GM04504 (cell line): ENCODE measurements around the gene WDR7.

Source experiments
- DNase-seq: peaks from one replicate; pipeline ENCODE4 v3.0.0-alpha.2; 2012; ENCODE audit warnings: low read depth

Gene WDR7

DNA sequence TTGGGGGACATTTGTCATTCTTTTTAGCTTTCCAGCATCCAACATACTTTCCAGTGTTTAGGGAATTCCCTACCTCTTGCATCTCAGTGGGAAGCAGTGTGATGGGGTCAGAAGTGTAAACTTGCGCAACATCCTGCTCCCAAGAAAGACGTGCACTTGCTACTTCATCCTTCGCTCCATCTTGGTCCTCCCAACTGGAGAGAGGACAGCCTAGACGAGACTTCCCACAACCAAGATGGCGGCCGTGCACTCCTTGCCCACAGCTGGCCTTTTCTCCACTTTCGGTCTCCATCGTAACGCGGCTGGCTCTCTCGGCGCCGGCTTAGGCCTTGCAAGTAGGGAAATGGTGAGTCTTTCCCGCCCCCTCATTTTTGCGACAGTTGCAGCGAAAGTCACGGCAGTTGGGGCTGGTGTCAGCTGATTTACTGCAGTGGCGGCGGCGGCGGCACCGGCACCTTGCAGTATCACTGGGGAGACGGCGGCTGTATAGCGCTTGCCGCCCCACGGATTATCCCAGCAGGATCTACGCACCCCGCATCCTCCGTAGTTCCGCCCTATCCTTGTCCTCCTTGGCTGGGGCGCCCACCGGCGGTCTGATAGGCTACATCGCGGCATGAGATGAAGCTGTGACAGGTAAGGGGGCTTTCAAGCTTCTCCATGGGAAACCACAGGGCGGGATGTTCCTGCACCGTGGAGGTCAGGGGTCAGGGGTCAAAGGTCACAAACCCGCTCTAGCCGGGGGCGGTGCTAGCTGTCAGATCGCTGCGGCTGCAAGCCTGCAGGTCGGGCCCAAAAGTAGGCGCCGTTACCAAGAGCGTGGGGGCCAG lies at the start of gene WDR7:
WDR7 (plus strand) TSS at position 416 of the 827 bp plus-strand sequence. CDS start 21,157 bp downstream, outside the sequence.
- DNase-seq: peak; percentile 97

DNA sequence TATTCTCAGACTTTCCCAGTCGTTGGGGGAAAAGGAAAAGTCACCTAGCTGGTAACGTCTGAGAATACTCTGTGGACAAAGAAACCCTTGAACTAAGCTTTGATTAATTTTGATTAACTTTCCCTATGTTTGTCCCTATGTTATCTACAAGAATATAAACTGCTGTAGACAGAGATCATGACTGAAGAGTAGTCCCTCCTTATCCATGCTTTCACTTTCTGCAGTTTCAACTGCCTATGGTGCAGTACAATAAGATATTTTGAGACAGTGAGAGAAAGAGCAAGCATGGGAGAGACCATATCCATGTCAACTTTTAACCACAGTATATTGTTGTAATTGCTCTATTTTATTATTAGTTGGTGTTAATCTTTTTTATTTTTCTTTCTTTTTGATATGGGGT lies 44.5 kb upstream of the WDR7 start:
- no peak for DNase-seq

DNA sequence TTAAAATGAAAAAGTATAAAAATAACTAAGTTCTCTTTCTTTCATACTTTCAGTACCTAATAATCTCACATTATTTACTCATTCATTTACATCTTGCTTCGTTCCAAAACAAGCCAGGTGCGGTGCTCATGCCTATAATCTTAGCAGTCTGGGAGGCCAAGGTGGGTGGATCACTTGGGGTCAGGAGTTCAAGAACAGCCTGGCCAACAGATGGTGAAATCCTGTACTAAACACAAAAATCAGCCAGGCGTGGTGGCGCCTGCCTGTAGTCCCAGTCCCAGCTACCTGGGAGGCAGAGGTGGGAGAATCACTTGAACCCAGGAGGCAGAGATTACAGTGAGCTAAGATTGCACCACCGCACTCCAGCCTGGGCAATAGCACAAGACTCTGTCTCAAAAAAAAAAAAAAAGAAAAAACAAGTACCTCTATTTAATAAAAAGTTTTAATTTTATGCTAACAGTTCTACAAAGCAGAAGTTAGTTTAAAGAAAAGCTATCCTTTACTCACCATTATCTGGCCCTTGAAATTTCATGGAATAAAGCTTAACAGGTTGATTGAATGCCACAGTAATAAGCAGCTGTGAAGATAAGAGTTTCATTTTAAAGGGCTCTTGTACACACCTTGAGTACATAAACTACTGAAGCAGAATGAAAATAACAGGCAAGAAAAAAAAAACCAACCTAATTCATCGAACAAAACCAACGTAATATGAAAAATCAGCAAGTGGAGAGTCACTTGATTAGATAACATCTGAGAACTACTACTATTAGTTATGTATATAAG lies 35.2 kb upstream of the WDR7 start:
- DNase-seq: no peak

DNA sequence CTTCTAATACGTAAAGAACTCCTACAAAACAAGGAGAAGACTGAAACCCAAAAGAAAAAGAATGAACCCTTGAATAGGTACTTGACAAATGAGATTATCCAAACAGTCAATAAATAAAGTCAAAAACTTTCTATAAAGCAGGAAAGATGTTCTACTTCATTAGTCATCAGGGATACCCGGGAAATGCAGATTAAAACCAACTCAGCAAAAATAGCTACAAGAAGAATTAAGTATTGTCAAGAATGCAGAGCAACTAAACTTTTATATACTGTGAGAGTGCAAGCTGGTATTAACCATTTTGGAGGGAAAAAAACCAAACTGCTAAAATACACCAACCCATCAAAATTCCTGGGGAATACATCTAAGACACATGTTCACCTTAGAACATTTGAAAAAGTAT lies 23.2 kb upstream of the WDR7 start:
- DNase-seq: no peak

DNA sequence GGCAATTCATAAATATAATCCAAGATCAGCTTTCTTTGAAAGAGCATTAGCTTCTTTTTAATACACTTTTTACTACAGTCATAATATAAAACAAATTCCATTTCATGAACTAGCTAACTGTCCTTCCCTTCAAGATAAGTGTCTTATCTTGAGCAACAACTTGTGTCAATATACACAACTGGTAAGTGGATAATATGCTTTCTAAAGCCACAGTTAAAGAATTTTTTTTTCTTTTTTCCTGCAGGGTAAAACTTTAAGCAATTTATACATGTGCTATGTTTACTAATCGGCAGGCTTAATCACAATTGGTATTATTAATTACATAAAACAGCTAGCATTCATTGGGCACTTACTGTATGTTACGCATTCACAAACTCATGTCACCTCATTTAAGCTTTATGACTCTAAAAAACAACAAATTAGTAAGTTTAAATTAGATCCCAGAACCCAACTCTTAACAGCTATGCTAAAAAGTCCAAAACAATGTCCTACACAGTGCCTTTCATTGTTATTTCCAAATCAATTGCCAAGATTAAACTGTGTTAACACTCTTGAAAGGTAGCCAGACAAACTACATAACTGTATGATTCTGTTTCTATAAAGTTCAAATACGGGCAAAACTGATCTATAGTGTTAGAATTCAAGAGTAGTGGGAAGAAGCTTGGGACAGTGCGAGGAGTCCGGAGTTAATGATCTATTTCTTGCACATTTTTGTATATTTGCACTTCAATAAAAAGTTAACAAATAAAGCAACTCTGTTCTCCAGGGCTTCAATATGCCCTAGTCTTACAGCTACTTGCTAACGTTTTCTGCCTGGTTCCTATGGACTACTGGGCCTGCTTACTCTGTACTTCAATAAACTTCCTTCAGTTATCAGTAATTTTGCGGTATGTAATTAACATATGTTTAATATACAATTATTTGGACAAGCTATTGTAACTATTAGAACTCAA lies 18.8 kb upstream of the WDR7 start:
- DNase-seq: no peak

DNA sequence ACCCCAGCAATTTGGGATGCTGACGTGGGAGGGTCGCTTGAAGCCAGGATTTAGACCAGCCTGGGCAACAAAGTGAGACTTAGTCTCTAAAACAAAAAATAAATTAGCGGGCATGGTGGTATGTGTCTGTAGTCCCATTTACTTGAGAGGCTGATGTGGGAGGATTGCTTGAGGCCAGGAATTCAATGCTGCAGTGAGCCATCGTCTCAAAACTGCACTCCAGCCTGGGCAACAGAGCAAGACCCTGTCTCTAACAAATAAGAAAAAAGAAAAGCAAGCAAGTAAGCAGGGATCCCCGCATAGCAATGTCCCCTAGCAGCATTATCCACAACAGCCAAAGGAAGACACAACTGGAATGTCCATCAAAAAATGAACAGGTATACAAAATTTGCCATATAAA lies 16.2 kb upstream of the WDR7 start:
- no peak for DNase-seq

DNA sequence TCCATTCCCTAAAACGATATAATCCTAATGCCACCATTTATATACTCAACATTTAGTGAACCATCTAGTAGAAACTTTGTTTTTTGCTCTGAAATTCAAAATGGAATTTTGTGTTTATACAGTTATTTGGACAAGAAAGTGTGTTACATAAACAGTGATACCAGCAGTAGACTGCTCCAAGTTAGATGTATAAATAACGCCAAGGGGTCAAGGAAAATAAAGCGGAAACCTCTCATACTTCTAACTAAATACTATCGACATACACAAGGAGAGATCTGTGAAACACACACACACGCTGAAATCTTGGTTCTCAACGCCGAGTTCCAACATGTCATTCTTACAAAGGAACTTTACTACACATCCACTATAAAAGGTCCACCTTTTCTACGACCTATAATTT lies 14.0 kb upstream of the WDR7 start:
- no peak for DNase-seq

DNA sequence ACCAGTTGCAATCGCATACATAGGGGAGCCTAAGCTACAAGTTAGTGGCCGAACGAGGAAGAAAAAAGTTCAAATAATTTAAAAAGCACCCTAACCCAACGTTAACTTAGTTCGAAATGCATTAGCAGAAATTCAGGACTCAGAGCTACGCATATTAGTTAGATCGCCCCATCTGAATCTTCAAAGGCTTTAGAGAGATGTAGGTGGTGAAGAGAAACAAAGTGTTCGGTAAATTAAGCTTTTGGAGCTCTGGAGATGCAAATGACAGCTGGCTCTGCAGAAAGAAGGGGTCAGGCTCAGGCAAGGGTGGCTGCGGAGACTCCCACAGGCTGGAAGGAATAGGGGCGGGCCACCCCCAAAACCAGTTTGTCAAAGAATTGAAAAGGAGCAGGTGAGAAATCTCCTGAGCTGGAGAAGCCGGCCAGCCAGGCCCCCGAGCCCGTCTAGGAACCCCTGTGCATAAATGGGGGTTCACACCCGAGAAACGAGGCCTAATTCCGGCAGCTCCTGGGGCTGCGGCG lies 13.4 kb upstream of the WDR7 start:
- DNase-seq: no peak

DNA sequence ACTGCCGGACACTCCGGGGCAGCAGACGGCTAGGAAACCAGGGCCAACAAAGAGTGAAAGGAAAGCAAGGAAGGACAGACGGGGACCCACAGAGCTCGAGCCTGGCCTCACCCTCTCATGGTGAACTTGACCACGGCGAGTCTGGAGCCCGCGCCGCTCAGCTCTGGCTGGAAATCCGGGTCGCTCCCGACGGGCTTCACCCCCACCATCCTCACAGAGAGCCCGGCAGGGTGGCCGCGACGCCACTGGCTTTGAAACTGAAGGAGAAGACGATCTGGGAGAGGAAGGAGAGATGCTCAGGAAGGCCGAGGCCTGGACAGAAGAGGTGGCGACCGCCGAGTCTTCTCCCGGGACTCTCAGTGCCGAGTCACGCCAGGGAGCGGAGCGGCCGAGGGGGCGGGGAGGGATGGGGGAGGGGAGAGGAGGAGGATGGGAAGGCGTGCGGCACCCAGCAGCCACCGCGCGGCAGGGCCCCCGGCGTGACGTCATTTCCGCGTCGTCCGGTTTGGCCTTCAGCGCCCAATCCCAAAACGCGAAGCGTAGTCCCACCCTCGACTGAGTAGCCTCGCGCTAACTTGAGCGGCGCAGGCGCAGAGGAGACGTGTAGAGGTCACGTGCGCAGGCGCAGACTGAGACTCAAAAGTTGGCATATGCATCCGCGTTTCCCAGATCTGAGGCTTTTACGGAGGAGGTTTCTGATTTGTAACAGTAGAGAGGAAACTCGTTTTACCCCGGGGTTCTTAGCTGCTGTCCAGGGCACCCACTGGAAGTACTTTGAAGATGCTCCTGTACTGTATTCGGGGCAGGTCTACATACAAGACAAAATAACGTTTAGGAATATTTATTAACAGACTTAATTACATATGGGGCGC lies 12.7 kb upstream of the WDR7 start, which contains the start of gene TXNL1:
TXNL1 (minus strand) TSS at position 361 of the 872 bp plus-strand sequence; CDS start at position 209, 152 bp downstream.
- peak; percentile 98 for DNase-seq

DNA sequence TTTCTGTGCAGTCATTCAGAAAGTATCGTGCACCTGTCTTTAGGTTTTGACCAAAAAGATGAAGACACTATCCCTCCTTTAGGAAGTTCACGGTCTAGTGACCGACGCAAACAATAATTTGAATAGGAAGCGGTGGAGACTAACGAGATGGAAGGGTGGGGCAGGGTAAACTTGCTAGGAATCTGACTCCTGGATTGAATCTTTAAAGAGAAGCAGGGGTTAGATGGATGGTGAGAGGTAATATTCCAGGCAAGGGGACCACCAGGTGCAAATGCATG lies 12.1 kb upstream of the WDR7 start:
- no peak for DNase-seq

DNA sequence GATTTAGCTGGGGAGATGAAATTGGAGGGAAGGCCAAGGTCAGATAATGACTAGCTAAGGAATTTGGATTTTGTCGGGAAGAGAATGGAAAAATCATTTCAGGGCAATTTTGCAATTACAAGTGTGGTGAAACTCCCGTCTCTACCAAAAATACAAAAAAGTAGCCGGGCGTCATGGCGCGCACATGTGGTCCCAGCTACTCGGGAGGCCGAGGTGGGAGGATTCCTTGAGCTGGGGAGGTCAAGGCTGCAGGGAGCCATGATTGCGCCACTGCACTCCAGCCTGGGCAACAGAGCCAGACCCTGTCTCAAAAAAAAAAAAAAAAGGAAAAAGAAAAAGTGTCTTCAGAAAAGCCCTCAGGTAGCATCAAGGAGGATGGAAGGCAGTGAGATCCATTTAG lies 11.6 kb upstream of the WDR7 start:
- no peak for DNase-seq

DNA sequence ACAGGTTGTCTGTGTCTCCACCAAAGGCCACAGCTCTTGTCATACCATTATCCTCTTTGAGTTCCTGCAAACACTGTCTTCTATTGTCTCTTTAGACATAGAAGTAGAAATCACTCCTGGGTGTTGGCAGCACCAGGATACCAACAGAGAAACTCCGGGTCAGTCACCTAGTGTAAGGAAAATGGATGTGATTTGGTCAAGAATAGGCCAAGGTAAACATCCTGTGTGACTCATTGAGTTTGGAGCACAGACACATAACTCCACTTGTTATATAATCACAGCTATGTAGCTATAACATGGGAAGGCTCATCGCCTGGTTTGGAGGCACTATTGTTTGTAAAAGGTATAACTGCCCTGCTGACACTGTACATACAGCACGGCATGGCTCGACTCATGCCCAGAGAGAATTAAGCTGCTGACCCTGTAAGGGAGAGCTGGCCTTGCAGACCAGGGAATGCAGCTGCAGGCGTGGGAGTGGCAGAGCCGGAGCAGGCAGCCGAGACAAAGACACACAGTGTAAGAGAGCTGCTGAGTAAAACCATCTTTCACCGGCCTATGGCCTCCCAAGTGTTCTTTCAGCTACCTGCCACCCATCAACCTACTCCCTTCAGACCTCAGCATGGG lies 9.3 kb upstream of the WDR7 start:
- no peak for DNase-seq

DNA sequence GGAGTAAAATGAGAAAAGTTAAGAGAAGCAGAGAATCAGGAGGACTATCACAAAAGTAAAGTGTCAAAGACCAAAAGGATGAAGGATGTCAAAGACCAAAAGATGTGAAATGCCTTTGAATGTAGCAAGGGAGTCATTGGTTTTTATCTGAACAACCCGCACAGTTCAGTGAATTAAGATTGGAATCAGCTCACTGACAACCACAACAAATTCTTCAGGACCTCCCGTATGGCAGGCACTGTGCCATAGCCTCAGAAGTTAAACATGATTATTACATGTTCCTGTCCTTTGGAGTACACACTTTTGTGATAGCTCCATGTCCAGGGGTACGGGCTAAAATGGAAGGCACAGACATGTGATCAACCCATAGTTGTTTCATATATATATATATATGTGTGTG lies 7.8 kb upstream of the WDR7 start:
- no peak for DNase-seq

DNA sequence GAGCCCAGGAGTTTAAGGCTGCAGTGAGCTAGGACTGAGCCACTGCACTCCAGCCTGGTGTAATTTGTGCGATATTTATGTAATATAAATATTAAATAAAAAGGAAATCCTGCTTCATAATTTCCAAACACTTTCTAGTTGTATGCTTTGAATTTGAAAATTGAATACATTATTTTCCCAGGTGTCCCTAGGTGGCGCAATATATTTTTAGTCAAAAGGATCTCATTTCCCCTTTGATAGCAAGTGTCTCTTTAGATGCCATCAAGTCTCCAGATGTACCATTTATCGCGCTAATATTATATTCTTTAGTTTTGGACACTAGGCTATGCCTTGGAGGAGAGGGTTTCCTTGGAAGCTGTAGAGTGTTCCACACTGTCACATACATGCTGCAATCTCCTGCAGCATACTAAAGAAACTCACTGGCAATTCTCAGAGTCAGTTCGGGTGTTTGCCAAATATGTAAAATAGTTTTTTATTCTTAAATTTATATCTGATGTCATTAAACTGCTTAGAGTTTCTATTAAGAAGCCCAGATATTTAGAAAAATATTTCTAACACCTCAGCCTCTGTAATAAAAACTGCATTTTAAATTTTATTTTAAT lies 5.6 kb upstream of the WDR7 start:
- no peak for DNase-seq

DNA sequence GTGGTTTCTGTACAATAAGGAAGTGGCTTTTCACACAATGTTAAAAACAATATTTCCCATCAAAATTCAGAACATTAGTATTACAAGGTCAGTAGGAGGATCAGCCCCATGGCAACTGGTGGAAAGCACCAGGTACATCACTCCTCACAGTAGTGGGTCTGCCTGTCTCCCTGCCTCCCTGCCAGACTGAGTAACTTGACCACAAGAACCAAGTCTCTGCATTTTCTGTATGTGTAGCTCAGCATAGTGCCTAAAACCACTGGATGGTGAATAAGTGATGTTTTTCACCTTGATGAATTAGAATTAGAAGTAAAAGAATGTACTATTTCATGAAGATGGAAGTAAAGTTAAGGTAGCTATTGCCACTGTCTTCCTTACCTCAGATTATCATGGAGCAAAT lies 4.1 kb upstream of the WDR7 start:
- DNase-seq: no peak

DNA sequence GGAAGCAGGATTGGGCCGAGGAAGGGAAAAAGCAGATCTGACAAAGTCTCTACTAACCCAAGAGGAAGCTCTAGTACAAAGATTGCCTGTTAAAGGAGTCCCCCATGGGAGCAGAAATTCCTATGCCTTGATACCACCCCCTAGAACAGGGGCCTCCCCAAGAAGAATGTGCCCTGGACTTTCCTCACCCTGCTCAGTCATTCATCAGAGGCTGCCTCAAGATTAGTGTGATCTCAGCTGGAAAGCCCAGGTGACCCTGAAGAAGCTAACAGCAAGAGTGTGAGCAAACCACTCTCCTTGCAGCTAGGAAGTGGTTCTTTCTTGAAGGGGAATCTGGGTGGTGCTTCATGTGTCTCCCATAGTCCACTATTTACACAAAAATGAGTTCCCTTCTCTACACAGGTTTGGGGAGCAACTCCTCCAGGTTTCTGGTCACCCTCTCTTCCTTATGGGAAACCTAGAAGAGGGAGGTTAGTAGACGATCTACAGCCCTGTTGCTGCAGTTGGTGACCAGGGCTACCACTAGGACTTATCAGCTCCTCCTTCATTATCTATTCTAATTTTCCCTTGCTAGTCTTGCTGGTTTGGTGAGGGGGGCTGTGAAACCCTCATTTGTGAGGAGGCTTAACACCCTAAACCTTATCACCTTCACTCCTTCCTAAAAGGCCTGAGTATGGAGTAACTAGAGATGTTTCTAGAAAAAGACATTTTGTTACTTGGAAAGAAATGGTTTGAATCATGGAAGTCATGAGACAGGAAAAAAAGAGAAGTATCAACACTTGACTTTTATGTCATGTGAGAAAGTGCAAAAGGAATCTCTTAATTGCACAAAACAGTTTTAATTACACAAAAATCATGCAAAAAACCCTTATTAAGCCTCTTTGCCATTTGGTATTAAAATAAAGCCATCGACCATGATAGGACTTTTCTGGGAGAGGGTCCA lies 2.9 kb upstream of the WDR7 start:
- no peak for DNase-seq

DNA sequence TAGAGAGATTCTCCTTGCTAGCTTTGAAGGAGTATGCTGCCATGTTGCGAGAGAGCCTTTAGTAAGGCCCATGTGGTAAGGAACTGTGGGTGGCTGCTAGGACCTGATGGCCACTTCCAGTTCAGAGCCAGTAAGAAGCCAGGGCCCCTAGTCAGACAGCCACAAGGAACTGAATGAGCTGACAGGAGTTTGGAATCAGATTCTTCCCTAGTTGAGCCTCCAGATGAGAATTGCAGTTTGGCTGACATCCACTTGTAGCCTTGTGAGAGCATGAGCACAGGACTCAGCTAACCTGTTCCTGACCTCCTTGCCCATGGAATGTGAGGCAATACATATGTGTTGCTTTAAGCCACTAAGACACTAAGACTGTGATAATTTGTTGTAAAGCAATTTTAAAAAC lies 1.2 kb upstream of the WDR7 start:
- DNase-seq: no peak

DNA sequence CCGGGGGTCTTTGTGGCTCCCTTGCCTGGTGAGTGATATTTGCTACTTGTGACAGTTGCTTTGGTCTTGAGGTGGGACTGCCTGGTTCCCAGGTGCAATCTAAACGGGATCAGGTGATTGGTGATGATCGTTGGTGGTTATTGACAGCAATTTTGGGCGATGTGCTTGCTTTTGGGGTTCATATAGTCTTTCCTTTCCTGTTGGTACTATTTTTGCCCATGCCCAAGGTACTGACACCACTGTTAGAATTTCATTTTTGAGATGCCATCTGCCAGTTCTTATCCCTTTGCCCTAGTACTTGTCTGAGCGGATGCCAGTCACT lies 573 bp downstream of the WDR7 start:
- no peak for DNase-seq

DNA sequence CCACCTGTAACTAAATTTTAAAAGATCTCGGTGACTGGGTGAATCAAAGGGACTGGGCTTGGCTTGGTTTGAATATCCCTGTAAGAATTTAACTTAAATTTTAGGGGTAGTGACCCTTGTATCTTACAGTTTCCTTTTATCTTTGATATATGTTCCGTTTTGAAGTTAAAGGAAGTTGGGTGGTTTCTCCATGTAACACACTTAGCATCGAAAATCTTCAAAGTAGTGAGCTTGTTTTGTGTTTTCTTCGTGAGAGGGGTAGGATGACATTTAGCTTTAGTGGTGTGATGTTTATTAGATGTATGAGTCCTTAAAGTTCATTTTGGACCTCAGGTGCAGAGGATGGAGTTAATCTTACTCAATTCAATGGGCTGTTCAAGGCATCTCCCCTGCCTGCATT lies 1.6 kb downstream of the WDR7 start:
- no peak for DNase-seq
